ENCODE data around the gene BRME1. TPM values are rescaled to one million over a fixed set of nuclear protein-coding genes. Genes with fewer than 3 reads are reported as not detected.

Gene BRME1
- total RNA-seq, 1 experiment from 2014 or later = 1.7 TPM

DNA sequence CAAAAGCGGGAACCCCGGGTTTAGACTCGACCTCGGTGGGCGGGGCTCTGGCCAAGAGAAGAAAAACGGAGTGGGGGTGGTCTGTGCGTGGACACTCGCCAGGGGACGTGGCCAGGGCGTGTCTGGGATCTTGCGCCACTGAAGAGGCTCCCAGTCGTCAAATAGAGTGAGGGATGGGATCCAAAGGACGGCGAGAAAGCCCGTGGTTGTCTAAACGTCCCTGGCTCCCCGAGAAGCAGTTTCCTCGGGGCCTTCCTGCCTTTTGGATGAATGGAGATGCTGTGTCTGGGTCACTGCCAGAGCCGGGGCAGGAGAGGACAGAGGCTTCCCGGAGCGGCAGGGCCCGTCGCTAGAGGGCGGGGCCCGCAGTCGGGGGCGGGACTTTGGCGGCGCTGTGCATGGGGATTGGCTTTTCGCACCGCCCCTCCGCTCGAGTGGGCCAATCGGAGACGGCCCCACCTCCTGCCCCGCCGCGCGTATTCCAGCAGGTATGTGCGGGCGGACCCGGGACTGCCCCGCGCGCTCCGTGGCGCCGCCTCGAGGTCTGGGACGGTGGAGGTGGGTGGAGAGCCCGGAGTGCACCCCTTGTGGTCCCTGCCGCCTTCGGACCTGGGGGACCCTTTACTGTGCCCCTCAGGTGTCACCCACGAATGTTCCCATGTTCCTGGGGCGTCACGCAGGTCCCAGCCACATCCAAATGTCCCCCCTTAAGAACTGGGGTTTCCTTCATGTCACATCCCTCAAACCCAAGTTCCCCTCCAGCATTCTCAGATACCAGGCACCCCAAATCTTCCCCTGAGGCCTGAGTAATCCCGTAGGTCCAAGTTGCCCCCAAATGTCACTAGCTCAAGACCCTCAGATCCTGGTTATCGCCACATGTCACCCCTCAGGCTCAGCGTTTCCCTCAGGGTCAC, 72.3 kb downstream of the BRME1 start (continued):
- TF ChIP-seq REST (IDR thresholded peaks at IDR 0.05; ENCODE audit: low read depth) (no peak), EGR1 (IDR thresholded peaks at IDR 0.05; ENCODE audit: low read depth) (0 out of 2 replicates have a peak, but pooled peaks have one; percentile 47), SRF (IDR thresholded peaks at IDR 0.05; ENCODE audit: low read depth) (no peak), MAX (IDR thresholded peaks at IDR 0.05) (no peak), ELF1 (IDR thresholded peaks at IDR 0.05; ENCODE audit: borderline replicate concordance, low read depth) (no peak; the same call in 1 of the 2 replicates), ZFX (IDR thresholded peaks at IDR 0.05) (no peak)

MicroRNA genes within 50 kb of the gene (microRNA counts, 767-probe panel; counts per million panel counts)
- not detected for microRNA hsa-miR-181c-5p
- 26,833 counts per million, percentile 85 among the panel's probes with 10 or more counts for microRNA hsa-miR-23a-3p
- 13,736 counts per million, percentile 19 among the panel's probes with 10 or more counts for microRNA hsa-miR-24-3p
- not detected for microRNA hsa-miR-27a-3p

Small RNA genes lying within 50 kb of the gene (microRNA-seq; reads per million reads assigned to microRNA genes)
- gene MIR181C (ENCODE audit: borderline number of aligned reads) (411 reads per million, percentile 74 among the genes with 10 or more reads in this experiment), gene MIR181D (ENCODE audit: borderline number of aligned reads) (185 reads per million, percentile 67 among the genes with 10 or more reads in this experiment)

Other genes starting within 250 kb of the BRME1 start
- 19.6 TPM for gene MRI1, start 141.6 kb downstream of the BRME1 start, total RNA-seq (2021; ENCODE audit: unreplicated experiment)
- gene C19orf53, start 131.7 kb downstream of the BRME1 start, total RNA-seq (2021; ENCODE audit: unreplicated experiment) = 115 TPM
- gene ZSWIM4, start 110.7 kb downstream of the BRME1 start, total RNA-seq (2021; ENCODE audit: unreplicated experiment) = 9.8 TPM
- gene NANOS3, start 29.0 kb downstream of the BRME1 start, total RNA-seq (2021; ENCODE audit: unreplicated experiment) = not detected
- 51.5 TPM for gene CC2D1A, start 84 bp upstream of the BRME1 start, total RNA-seq (2021; ENCODE audit: unreplicated experiment)
- gene PODNL1, start 32.3 kb upstream of the BRME1 start, total RNA-seq (2021; ENCODE audit: unreplicated experiment) = 0.71 TPM
- 46.2 TPM for gene DCAF15, start 46.4 kb upstream of the BRME1 start, total RNA-seq (2021; ENCODE audit: unreplicated experiment)
- 16.3 TPM for gene RFX1, start 100.2 kb upstream of the BRME1 start, total RNA-seq (2021; ENCODE audit: unreplicated experiment)
- gene RLN3, start 122.0 kb upstream of the BRME1 start, total RNA-seq (2021; ENCODE audit: unreplicated experiment) = not detected
- 18.3 TPM for gene IL27RA, start 125.6 kb upstream of the BRME1 start, total RNA-seq (2021; ENCODE audit: unreplicated experiment)
- gene PALM3, start 156.0 kb upstream of the BRME1 start, total RNA-seq (2021; ENCODE audit: unreplicated experiment) = 3.3 TPM
- 5.2 TPM for gene MISP3, start 166.7 kb upstream of the BRME1 start, total RNA-seq (2021; ENCODE audit: unreplicated experiment)
- not detected for gene C19orf67, start 179.7 kb upstream of the BRME1 start, total RNA-seq (2021; ENCODE audit: unreplicated experiment)
- 62.9 TPM for gene SAMD1, start 184.6 kb upstream of the BRME1 start, total RNA-seq (2021; ENCODE audit: unreplicated experiment)
- 95.7 TPM for gene PRKACA, start 211.6 kb upstream of the BRME1 start, total RNA-seq (2021; ENCODE audit: unreplicated experiment)
- gene ASF1B, start 230.5 kb upstream of the BRME1 start, total RNA-seq (2021; ENCODE audit: unreplicated experiment) = 78.1 TPM